T-cell (primary cell): Measurements from ENCODE around the gene IRF2. TPM values are rescaled to one million over a fixed set of nuclear protein-coding genes. Genes with fewer than 3 reads are reported as not detected.

Experiments
- ATAC-seq, 4 experiments: fragments of 200-7000 bp in 3 of 4; fragments of 150-1000 bp in 1 of 4; cut with Tn5 transposase; replicated peaks in 1 of 4; 1 replicate in 3 of 4; 2 replicates in 1 of 4; pipeline ENCODE4 v1.10.0; 2021; ENCODE audit warnings: moderate library complexity in 3 of 4, mild to moderate bottlenecking in 2 of 4, moderate number of reproducible peaks in 1 of 4
- CTCF ChIA-PET, 2 donors: fragments of 300-600 bp; sonication (Branson Sonifier 250); formaldehyde crosslinking; loops; one replicate each; lab custom pipeline; 2022; ENCODE audit warnings: antibody characterized with exemption in 2 of 2; lab: Charles Lee
- POLR2A ChIA-PET, 2 donors: fragments of 300-600 bp; sonication (Branson Sonifier 250); formaldehyde crosslinking; loops; one replicate each; lab custom pipeline; 2022; ENCODE audit warnings: antibody characterized with exemption in 2 of 2; lab: Charles Lee
- DNase-seq, 35 experiments: peaks; one replicate each; pipeline versions ENCODE4 v3.0.0 to v3.0.0-alpha.2; 2013 to 2023
- H3K27ac ChIP-seq: one replicate; pipeline ENCODE4 v1.5.1; 2013; ENCODE audit warnings: low read length
- H3K27me3 ChIP-seq, 2 experiments: replicated peaks in 1 of 2; 1 replicate in 1 of 2; 2 replicates in 1 of 2; pipeline versions ENCODE4 v1.6.1 to v1.7.0; 2013; ENCODE audit warnings: low read length in 1 of 2, mixed read lengths in 1 of 2; ENCODE audit not compliant: control insufficient read depth in 2 of 2, insufficient read depth in 2 of 2; ENCODE audit errors: extremely low read depth in 1 of 2
- H3K36me3 ChIP-seq, 2 donors: 1 replicate in 1 of 2; 2 replicates in 1 of 2; pipeline versions ENCODE4 v1.6.1 to v1.7.0; 2013; ENCODE audit warnings: low read length in 1 of 2; ENCODE audit not compliant: control insufficient read depth in 2 of 2, insufficient read depth in 1 of 2; ENCODE audit errors: extremely low read depth in 1 of 2
- H3K4me1 ChIP-seq, 2 experiments: 1 replicate in 1 of 2; 2 replicates in 1 of 2; pipeline versions ENCODE4 v1.6.1 to v1.7.0; 2013; ENCODE audit warnings: low read length in 2 of 2, mixed read lengths in 1 of 2; ENCODE audit not compliant: insufficient read depth in 2 of 2, control insufficient read depth in 1 of 2; ENCODE audit errors: extremely low read depth in 1 of 2
- H3K4me3 ChIP-seq, 2 donors: 1 replicate in 1 of 2; 2 replicates in 1 of 2; pipeline versions ENCODE4 v1.5.1 to v1.7.0; 2013; ENCODE audit warnings: mild to moderate bottlenecking in 2 of 2, low read length in 1 of 2, moderate library complexity in 1 of 2; ENCODE audit not compliant: control insufficient read depth in 1 of 2; ENCODE audit errors: extremely low read depth in 1 of 2
- H3K9me3 ChIP-seq: 2 replicates; pipeline ENCODE4 v1.7.0; 2013
- H3K27ac Mint-ChIP-seq, 2 donors: one replicate each; pipeline ENCODE4 v1.8.0; 2020 to 2021; ENCODE audit warnings: mild to moderate bottlenecking in 2 of 2, mixed read lengths in 2 of 2
- H3K27me3 Mint-ChIP-seq, 2 donors: one replicate each; pipeline ENCODE4 v1.8.0; 2021 to 2022; ENCODE audit warnings: mixed read lengths in 2 of 2
- H3K36me3 Mint-ChIP-seq: one replicate; pipeline ENCODE4 v1.8.0; 2021; ENCODE audit warnings: mixed read lengths
- H3K4me1 Mint-ChIP-seq, 3 donors: one replicate each; pipeline ENCODE4 v1.8.0; 2020 to 2022; ENCODE audit warnings: mixed read lengths in 3 of 3, mild to moderate bottlenecking in 1 of 3
- H3K4me3 Mint-ChIP-seq, 3 donors: one replicate each; pipeline ENCODE4 v1.8.0; 2020 to 2022; ENCODE audit warnings: mild to moderate bottlenecking in 3 of 3, mixed read lengths in 3 of 3, moderate library complexity in 3 of 3
- H3K9me3 Mint-ChIP-seq, 3 donors: one replicate each; pipeline ENCODE4 v1.8.0; 2020 to 2022; ENCODE audit warnings: mixed read lengths in 3 of 3
- WGBS: methylation state at CpG from one replicate; pipeline ENCODE4 v1.1.5; 2013; ENCODE audit warnings: missing lambda C conversion rate; ENCODE audit not compliant: insufficient coverage; 5-methylcytosine and 5-hydroxymethylcytosine counted together
- total RNA-seq, 35 experiments: library from RNA in 6 of 35; stranded (reverse) in 6 of 35; fragments of 120-200 nt in 1 of 35; gene quantifications; one replicate each; pipeline versions ENCODE4 v1.2.1 to v1.2.4 and lab custom pipeline; 2013 to 2026

IRF2 gene
- total RNA-seq, 5 donors from 2014 or later (not counting 1 experiment from before 2014, with no cell fraction given), result 45.5 to 73.4 (median 59.1) TPM

- Histone ChIP-seq H3K36me3 (peaks cover 31 to 93% of the 10 kb centered on the region in 2 donors), H3K27ac (no peak overlapping the region), H3K4me3 (no peak overlapping the region), H3K9me3 (no peaks in the 10 kb centered on the region), H3K4me1 (no peaks in the 10 kb centered on the region), H3K27me3 (no peaks in the 10 kb centered on the region)
- Mint-ChIP-seq H3K4me3 (no peak overlapping the region), H3K36me3 (peaks cover 77% of the 10 kb centered on the region), H3K4me1 (peaks cover 10 to 33% (median 14%) of the 10 kb centered on the region in 3 donors), H3K9me3 (no peaks in the 10 kb centered on the region), H3K27ac (peak overlapping the region in 1 of 2 donors; percentile 23), H3K27me3 (no peaks in the 10 kb centered on the region)
- DNase-seq (no peak), ATAC-seq (no peak)
- ChIA-PET POLR2A (no interaction called here), CTCF (interaction anchor here (0.6 to 1.3 kb wide), 2 partner anchors 135 to 373 kb away, joined by 3 read pairs; no protein-coding TSS in a partner anchor)
- WGBS, result 97% methylated on average over 24 of the region's 24 CpGs
These were observed 75.4 kb downstream of the IRF2 start for GRCh38 chr4:184398741-184399511.

- no peaks in the 10 kb centered on the region for H3K9me3 ChIP-seq
- ATAC-seq, result no peak
- POLR2A ChIA-PET, result no interaction called here
- H3K4me1 Mint-ChIP-seq, result peaks cover 8 to 30% (median 10%) of the 10 kb centered on the region in 3 donors
- no peaks in the 10 kb centered on the region for H3K27me3 ChIP-seq
- no peak overlapping the region for H3K27ac ChIP-seq
- CTCF ChIA-PET, result no interaction called here
- WGBS, result 100% methylated on average over 3 of the region's 6 CpGs
- H3K4me3 ChIP-seq, result no peak overlapping the region
- H3K36me3 Mint-ChIP-seq, result peaks cover 79% of the 10 kb centered on the region
- H3K27me3 Mint-ChIP-seq, result no peaks in the 10 kb centered on the region
- DNase-seq, result no peak
- no peaks in the 10 kb centered on the region for H3K4me1 ChIP-seq
- H3K4me3 Mint-ChIP-seq, result no peak overlapping the region
- peak overlapping the region in 1 of 2 donors; percentile 49 for H3K27ac Mint-ChIP-seq
- peaks cover 40 to 95% of the 10 kb centered on the region in 2 donors for H3K36me3 ChIP-seq
- no peaks in the 10 kb centered on the region for H3K9me3 Mint-ChIP-seq
These were observed 76.7 kb downstream of the IRF2 start for GRCh38 chr4:184397516-184398163.

- H3K4me3 Mint-ChIP-seq, result no peak overlapping the region
- WGBS, result 66% methylated on average over 11 of the region's 15 CpGs
- H3K36me3 Mint-ChIP-seq, result peaks cover 80% of the 10 kb centered on the region
- ATAC-seq (no peak), DNase-seq (no peak)
- Histone ChIP-seq H3K27ac (no peak overlapping the region), H3K27me3 (no peaks in the 10 kb centered on the region), H3K9me3 (no peaks in the 10 kb centered on the region), H3K4me1 (no peaks in the 10 kb centered on the region), H3K36me3 (peaks cover 36 to 95% of the 10 kb centered on the region in 2 donors), H3K4me3 (no peak overlapping the region)
- peak overlapping the region; percentile 16 to 49 for H3K27ac Mint-ChIP-seq
- H3K4me1 Mint-ChIP-seq, result peaks cover 2 to 30% (median 10%) of the 10 kb centered on the region in 3 donors
- POLR2A ChIA-PET, result interaction anchor here in 1 of 2 donors (0.5 kb wide), 1 partner anchor 253 kb away, joined by 6 read pairs; the partner anchor contains the start of genes CASP3 and PRIMPOL
- no peaks in the 10 kb centered on the region for H3K27me3 Mint-ChIP-seq
- H3K9me3 Mint-ChIP-seq, result no peaks in the 10 kb centered on the region
- CTCF ChIA-PET, result no interaction called here
These were observed 77.5 kb downstream of the IRF2 start for GRCh38 chr4:184396570-184397515.

- H3K4me3 Mint-ChIP-seq, result no peak overlapping the region
- H3K27ac Mint-ChIP-seq, result peak overlapping the region in 1 of 2 donors; percentile 65
- H3K4me1 Mint-ChIP-seq, result peaks cover 0 to 28% (median 10%) of the 10 kb centered on the region in 3 donors
- ChIA-PET POLR2A (interaction anchor here in 1 of 2 donors (0.5 kb wide), 1 partner anchor 254 kb away, joined by 6 read pairs; the partner anchor contains the start of genes CASP3 and PRIMPOL), CTCF (no interaction called here)
- Histone ChIP-seq H3K27me3 (no peaks in the 10 kb centered on the region), H3K27ac (no peak overlapping the region), H3K36me3 (peaks cover 42 to 95% of the 10 kb centered on the region in 2 donors), H3K9me3 (no peaks in the 10 kb centered on the region), H3K4me3 (no peak overlapping the region), H3K4me1 (no peaks in the 10 kb centered on the region)
- DNase-seq (no peak), ATAC-seq (no peak)
- peaks cover 81% of the 10 kb centered on the region for H3K36me3 Mint-ChIP-seq
- H3K27me3 Mint-ChIP-seq, result no peaks in the 10 kb centered on the region
- 100% methylated on average over 3 of the region's 14 CpGs for WGBS
- H3K9me3 Mint-ChIP-seq, result no peaks in the 10 kb centered on the region
These were observed 78.4 kb downstream of the IRF2 start for GRCh38 chr4:184395971-184396391.

- ChIA-PET CTCF (interaction anchor here in 1 of 2 donors (0.7 kb wide), 1 partner anchor 36 kb away, joined by 3 read pairs; no protein-coding TSS in a partner anchor), POLR2A (no interaction called here)
- no peaks in the 10 kb centered on the region for H3K9me3 Mint-ChIP-seq
- peaks cover 81% of the 10 kb centered on the region for H3K36me3 Mint-ChIP-seq
- peaks cover 0 to 28% (median 9%) of the 10 kb centered on the region in 3 donors for H3K4me1 Mint-ChIP-seq
- no peaks in the 10 kb centered on the region for H3K27me3 Mint-ChIP-seq
- ATAC-seq, result no peak
- H3K27ac Mint-ChIP-seq, result peak overlapping the region in 1 of 2 donors; percentile 65
- Histone ChIP-seq H3K4me1 (no peaks in the 10 kb centered on the region), H3K27me3 (no peaks in the 10 kb centered on the region), H3K9me3 (no peaks in the 10 kb centered on the region), H3K27ac (no peak overlapping the region), H3K4me3 (no peak overlapping the region), H3K36me3 (peaks cover 46 to 95% of the 10 kb centered on the region in 2 donors)
- DNase-seq, result no peak
- no peak overlapping the region for H3K4me3 Mint-ChIP-seq
- WGBS, result 94% methylated on average over 6 of the region's 7 CpGs
These were observed 78.9 kb downstream of the IRF2 start for GRCh38 chr4:184395451-184395917.
